HCEC 1CT (cell line): ENCODE data around the gene EXOC1L.
"Not testable (repeated sequence)": the region's sequence is repeated elsewhere in the genome, so short reads cannot be mapped to it uniquely, and the experiment has no call there.

Source experiments
- DNase-seq: peaks from one replicate; pipeline ENCODE4 v3.0.0-alpha.2; 2017

EXOC1L gene

GRCh38 chr4:55838952-55839351 is 19.4 kb downstream of the EXOC1L start:
- no peak for DNase-seq

GRCh38 chr4:55840956-55841355 is 21.4 kb downstream of the EXOC1L start:
- no peak for DNase-seq

- not testable (repeated sequence) for DNase-seq
Measured at GRCh38 chr4:55841373-55842239, 22.0 kb downstream of the EXOC1L start.

GRCh38 chr4:55842312-55842711 is 22.7 kb downstream of the EXOC1L start:
- DNase-seq = not testable (repeated sequence)

- no peak for DNase-seq
Measured at GRCh38 chr4:55849724-55850123, 30.1 kb downstream of the EXOC1L start.

GRCh38 chr4:55851885-55852284 is 32.3 kb downstream of the EXOC1L start:
- DNase-seq = no peak

GRCh38 chr4:55853484-55854046 is 34.0 kb downstream of the EXOC1L start, which contains the start of gene EXOC1:
EXOC1 (plus strand) TSS chr4:55853648; CDS start chr4:55858324, 4,676 bp downstream.
- peak; percentile 88 for DNase-seq

- DNase-seq = no peak
Measured at GRCh38 chr4:55854129-55854528, 34.5 kb downstream of the EXOC1L start.

- no peak for DNase-seq
Measured at GRCh38 chr4:55857586-55857985, 38.0 kb downstream of the EXOC1L start.

- no peak for DNase-seq
Measured at GRCh38 chr4:55859711-55860110, 40.1 kb downstream of the EXOC1L start.

- DNase-seq = no peak
Measured at GRCh38 chr4:55864577-55865223, 45.1 kb downstream of the EXOC1L start.

GRCh38 chr4:55865228-55865806 is 45.7 kb downstream of the EXOC1L start:
- peak; percentile 67 for DNase-seq

GRCh38 chr4:55866290-55866907 is 46.8 kb downstream of the EXOC1L start:
- peak; percentile 89 for DNase-seq

- peak; percentile 71 for DNase-seq
Measured at GRCh38 chr4:55866973-55867574, 47.5 kb downstream of the EXOC1L start.

- no peak for DNase-seq
Measured at GRCh38 chr4:55868581-55869090, 49.0 kb downstream of the EXOC1L start.

- DNase-seq = no peak
Measured at GRCh38 chr4:55871299-55871800, 51.8 kb downstream of the EXOC1L start.

GRCh38 chr4:55874831-55875230 is 55.2 kb downstream of the EXOC1L start:
- DNase-seq = no peak

GRCh38 chr4:55876387-55876786 is 56.8 kb downstream of the EXOC1L start:
- no peak for DNase-seq

- DNase-seq = no peak
Measured at GRCh38 chr4:55879224-55879623, 59.6 kb downstream of the EXOC1L start.

GRCh38 chr4:55880652-55881280 is 61.2 kb downstream of the EXOC1L start:
- no peak for DNase-seq

- DNase-seq = no peak
Measured at GRCh38 chr4:55884093-55884850, 64.7 kb downstream of the EXOC1L start.
